ENCODE data around the gene RAB31.

The RAB31 gene

GRCh38 chr18:9817725-9818422, 109.8 kb downstream of the RAB31 start:
- DNase-seq (ENCODE audit: low read depth in 3 of 3): no peak

GRCh38 chr18:9818423-9818734, 110.3 kb downstream of the RAB31 start:
- DNase-seq (ENCODE audit: low read depth in 3 of 3): no peak

GRCh38 chr18:9820127-9820526, 112.0 kb downstream of the RAB31 start:
- DNase-seq (ENCODE audit: low read depth in 3 of 3): no peak

- no peak for DNase-seq (ENCODE audit: low read depth in 3 of 3)
Measured at GRCh38 chr18:9820719-9821118, 112.6 kb downstream of the RAB31 start.

GRCh38 chr18:9822587-9823185, 114.6 kb downstream of the RAB31 start:
- DNase-seq (ENCODE audit: low read depth in 3 of 3): no peak

GRCh38 chr18:9823805-9824473, 115.8 kb downstream of the RAB31 start:
- DNase-seq (ENCODE audit: low read depth in 3 of 3): no peak

GRCh38 chr18:9824474-9824832, 116.4 kb downstream of the RAB31 start:
- DNase-seq (ENCODE audit: low read depth in 3 of 3): no peak

- DNase-seq (ENCODE audit: low read depth in 3 of 3): no peak
Measured at GRCh38 chr18:9824952-9825371, 116.9 kb downstream of the RAB31 start.

GRCh38 chr18:9825571-9826073, 117.5 kb downstream of the RAB31 start:
- no peak for DNase-seq (ENCODE audit: low read depth in 3 of 3)

- DNase-seq (ENCODE audit: low read depth in 3 of 3): no peak
Measured at GRCh38 chr18:9826685-9827084, 118.6 kb downstream of the RAB31 start.

GRCh38 chr18:9827211-9827792, 119.2 kb downstream of the RAB31 start:
- DNase-seq (ENCODE audit: low read depth in 3 of 3): no peak

- no peak for DNase-seq (ENCODE audit: low read depth in 3 of 3)
Measured at GRCh38 chr18:9827793-9828505, 119.8 kb downstream of the RAB31 start.

- DNase-seq (ENCODE audit: low read depth in 3 of 3): no peak
Measured at GRCh38 chr18:9828506-9829396, 120.7 kb downstream of the RAB31 start.

- DNase-seq (ENCODE audit: low read depth in 3 of 3): no peak
Measured at GRCh38 chr18:9829397-9829712, 121.3 kb downstream of the RAB31 start.

GRCh38 chr18:9831036-9831722, 123.1 kb downstream of the RAB31 start:
- DNase-seq (ENCODE audit: low read depth in 3 of 3): no peak

- no peak for DNase-seq (ENCODE audit: low read depth in 3 of 3)
Measured at GRCh38 chr18:9831723-9832199, 123.7 kb downstream of the RAB31 start.

- no peak for DNase-seq (ENCODE audit: low read depth in 3 of 3)
Measured at GRCh38 chr18:9832871-9833270, 124.8 kb downstream of the RAB31 start.

GRCh38 chr18:9834551-9834950, 126.5 kb downstream of the RAB31 start:
- no peak for DNase-seq (ENCODE audit: low read depth in 3 of 3)

- no peak for DNase-seq (ENCODE audit: low read depth in 3 of 3)
Measured at GRCh38 chr18:9835113-9835755, 127.1 kb downstream of the RAB31 start.

GRCh38 chr18:9835825-9836224, 127.7 kb downstream of the RAB31 start:
- no peak for DNase-seq (ENCODE audit: low read depth in 3 of 3)

Data from stimulated activated CD4-positive, alpha-beta T cell treated with anti-CD3 and anti-CD28 coated beads, TNF-alpha, amount 100 ng/mL, for 48 hours (primary cell).